Mesothelial cell of epicardium (in vitro differentiated cells): ENCODE results near the gene ASIC2. TPM values are rescaled to one million over a fixed set of nuclear protein-coding genes. Genes with fewer than 3 reads are reported as not detected.

ENCODE experiments used
- DNase-seq, 2 experiments: peaks; one replicate each; pipeline ENCODE4 v3.0.0; 2021; ENCODE audit warnings: low spot score in 2 of 2; ENCODE audit not compliant: unreplicated experiment in 2 of 2
- H3K27ac Mint-ChIP-seq: 2 replicates; pipeline ENCODE4 v1.8.0; 2021; ENCODE audit warnings: mixed read lengths
- H3K27me3 Mint-ChIP-seq: 2 replicates; pipeline ENCODE4 v1.8.0; 2021; ENCODE audit warnings: low read depth, mixed read lengths
- H3K36me3 Mint-ChIP-seq: 2 replicates; pipeline ENCODE4 v1.8.0; 2021; ENCODE audit warnings: mixed read lengths
- H3K4me1 Mint-ChIP-seq: 2 replicates; pipeline ENCODE4 v1.8.0; 2021; ENCODE audit warnings: mixed read lengths
- H3K4me3 Mint-ChIP-seq: 2 replicates; pipeline ENCODE4 v1.8.0; 2021; ENCODE audit warnings: mild to moderate bottlenecking, moderate library complexity, mixed read lengths
- H3K9me3 Mint-ChIP-seq: 2 replicates; pipeline ENCODE4 v1.8.0; 2021; ENCODE audit warnings: mixed read lengths
- CTCF ChIP-seq: fragments of 200-600 bp; sonication (generic); IDR thresholded peaks from one replicate; pipeline ENCODE4 v1.5.0; 2021; ENCODE audit warnings: antibody characterized with exemption; ENCODE audit not compliant: unreplicated experiment
- total RNA-seq: library from RNA; stranded (reverse); gene quantifications from 3 replicates; pipeline ENCODE4 v1.2.1, GENCODE V29; 2021

ASIC2 gene
- total RNA-seq, 1 donor from 2014 or later: 3.4 TPM

DNA sequence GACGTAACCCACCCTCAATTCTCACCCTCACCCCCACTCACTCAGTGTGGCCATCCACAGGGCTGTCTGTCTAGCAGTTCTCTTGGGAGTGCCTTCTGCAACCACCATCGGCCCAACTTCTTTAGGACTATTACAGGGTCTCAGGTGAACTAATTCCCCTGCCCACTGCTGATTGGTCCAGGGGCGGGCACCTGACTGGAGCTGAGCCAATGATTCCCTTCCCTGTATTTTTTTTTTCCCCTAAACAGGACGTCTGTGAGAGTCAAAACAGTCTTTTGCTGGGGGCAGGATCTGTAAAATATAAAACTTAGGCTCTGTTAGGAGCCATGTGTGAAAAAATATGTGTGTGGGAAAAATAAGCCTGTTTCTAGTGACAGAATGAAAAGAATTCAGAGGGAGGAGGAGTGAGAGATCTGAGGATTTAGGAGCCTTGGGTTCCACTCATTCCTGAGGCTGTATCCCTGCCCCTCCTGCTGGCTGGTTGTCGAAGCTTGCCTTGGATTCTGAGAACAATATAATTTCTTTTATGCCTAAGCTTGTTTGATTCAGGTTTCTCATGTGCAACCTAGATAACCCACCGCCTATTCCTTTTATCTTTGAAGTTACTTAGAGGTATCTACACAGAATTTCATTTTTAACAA, 186.4 kb downstream of the ASIC2 start:
- H3K27ac Mint-ChIP-seq: peak overlapping the region; percentile 78
- no peak overlapping the region for H3K4me3 Mint-ChIP-seq
- TF ChIP-seq CTCF: no peak
- peaks cover 12% of the 10 kb centered on the region for H3K4me1 Mint-ChIP-seq
- H3K27me3 Mint-ChIP-seq: no peaks in the 10 kb centered on the region
- H3K36me3 Mint-ChIP-seq: peaks cover 9% of the 10 kb centered on the region
- H3K9me3 Mint-ChIP-seq: peaks cover 10% of the 10 kb centered on the region
- DNase-seq: no peak

GRCh38 chr17:33105911-33106310, 187.2 kb downstream of the ASIC2 start:
- no peak for DNase-seq
- H3K4me3 Mint-ChIP-seq: no peak overlapping the region
- TF ChIP-seq CTCF: no peak
- H3K27ac Mint-ChIP-seq: no peak overlapping the region
- peaks cover 12% of the 10 kb centered on the region for H3K4me1 Mint-ChIP-seq
- peaks cover 10% of the 10 kb centered on the region for H3K9me3 Mint-ChIP-seq
- H3K27me3 Mint-ChIP-seq: no peaks in the 10 kb centered on the region
- peaks cover 9% of the 10 kb centered on the region for H3K36me3 Mint-ChIP-seq

GRCh38 chr17:33099906-33100305, 193.2 kb downstream of the ASIC2 start:
- no peak overlapping the region for H3K27ac Mint-ChIP-seq
- TF ChIP-seq CTCF: no peak
- peaks cover 5% of the 10 kb centered on the region for H3K27me3 Mint-ChIP-seq
- no peaks in the 10 kb centered on the region for H3K36me3 Mint-ChIP-seq
- no peaks in the 10 kb centered on the region for H3K4me1 Mint-ChIP-seq
- DNase-seq: no peak
- no peaks in the 10 kb centered on the region for H3K9me3 Mint-ChIP-seq
- no peak overlapping the region for H3K4me3 Mint-ChIP-seq

DNA sequence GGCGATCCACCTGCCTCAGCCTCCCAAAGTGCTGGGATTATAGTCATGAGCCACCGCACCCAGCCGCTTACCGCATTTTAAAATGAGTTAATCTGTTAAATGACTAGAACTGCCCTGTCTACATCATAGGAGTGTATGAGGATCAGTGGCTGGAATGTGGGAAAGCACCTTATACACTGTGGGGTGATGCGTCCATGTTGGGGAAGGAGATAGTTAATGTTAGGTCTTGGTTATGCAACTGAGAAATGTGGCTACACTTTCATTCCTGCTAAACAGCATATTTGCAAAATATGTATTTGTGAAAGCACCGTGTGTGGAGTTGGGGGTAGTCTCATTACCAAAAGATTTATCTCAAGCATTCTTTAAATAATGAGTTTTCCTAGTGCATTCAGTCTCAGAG, 193.8 kb downstream of the ASIC2 start:
- no peak overlapping the region for H3K4me3 Mint-ChIP-seq
- no peak overlapping the region for H3K27ac Mint-ChIP-seq
- H3K9me3 Mint-ChIP-seq: no peaks in the 10 kb centered on the region
- H3K36me3 Mint-ChIP-seq: no peaks in the 10 kb centered on the region
- TF ChIP-seq CTCF: no peak
- no peak for DNase-seq
- no peaks in the 10 kb centered on the region for H3K4me1 Mint-ChIP-seq
- H3K27me3 Mint-ChIP-seq: peaks cover 10% of the 10 kb centered on the region

GRCh38 chr17:33097411-33097810, 195.7 kb downstream of the ASIC2 start:
- H3K4me1 Mint-ChIP-seq: no peaks in the 10 kb centered on the region
- no peak overlapping the region for H3K4me3 Mint-ChIP-seq
- no peaks in the 10 kb centered on the region for H3K36me3 Mint-ChIP-seq
- peaks cover 18% of the 10 kb centered on the region for H3K27me3 Mint-ChIP-seq
- no peak for DNase-seq
- H3K27ac Mint-ChIP-seq: no peak overlapping the region
- no peak for TF ChIP-seq CTCF
- no peaks in the 10 kb centered on the region for H3K9me3 Mint-ChIP-seq

DNA sequence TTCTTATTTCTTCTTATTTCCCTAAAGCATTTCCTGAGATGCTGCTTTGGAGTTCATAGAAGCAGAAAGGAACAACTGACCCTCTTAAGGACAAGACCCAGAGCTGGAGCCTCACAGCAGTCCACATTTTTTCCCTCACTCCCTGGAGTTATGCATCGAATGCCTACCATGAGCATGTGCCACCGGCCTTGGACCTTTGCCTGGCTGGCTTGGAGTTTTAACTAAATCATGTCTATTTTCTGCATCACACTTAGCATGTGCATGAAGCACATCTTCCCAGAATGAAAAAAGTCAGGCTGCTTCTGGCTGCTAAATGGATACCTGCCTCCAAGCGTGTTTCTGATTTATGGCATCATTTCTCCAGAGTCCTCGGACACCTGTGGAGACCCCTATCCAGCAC, 196.9 kb downstream of the ASIC2 start:
- no peak overlapping the region for H3K4me3 Mint-ChIP-seq
- no peaks in the 10 kb centered on the region for H3K9me3 Mint-ChIP-seq
- peaks cover 20% of the 10 kb centered on the region for H3K27me3 Mint-ChIP-seq
- no peak overlapping the region for H3K27ac Mint-ChIP-seq
- DNase-seq: no peak
- no peaks in the 10 kb centered on the region for H3K36me3 Mint-ChIP-seq
- TF ChIP-seq CTCF: no peak
- peaks cover 4% of the 10 kb centered on the region for H3K4me1 Mint-ChIP-seq
